Measurements from ENCODE around the gene SIDT2.

- TF ChIP-seq CTCF (conservative IDR thresholded peaks at IDR 0.05; ENCODE audit: low read depth, low read length) (no peak), POLR2A (IDR thresholded peaks at IDR 0.05; ENCODE audit: low read depth, low read length) (no peak), CHD1 (IDR thresholded peaks at IDR 0.05; ENCODE audit: low read depth, low read length) (no peak), SMC3 (IDR thresholded peaks at IDR 0.05; ENCODE audit: low read depth, low read length) (no peak), CEBPB (IDR thresholded peaks at IDR 0.05; ENCODE audit: low read depth, low read length) (no peak), BHLHE40 (IDR thresholded peaks at IDR 0.05; ENCODE audit: low read depth, low read length) (no peak)
Measured at GRCh38 chr11:117194267-117194666, 15.7 kb downstream of the SIDT2 start.
